Astrocyte (in vitro differentiated cells and primary cell): Measurements from ENCODE around the gene ZNF335. TPM values are rescaled to one million over a fixed set of nuclear protein-coding genes. Genes with fewer than 3 reads are reported as not detected.
A peak's percentile ranks its signal among the peaks of the same experiment; 100 is the strongest.

ENCODE experiments used
- DNase-seq: peaks from one replicate; pipeline ENCODE4 v3.0.0-alpha.2; 2010; ENCODE audit warnings: low read depth
- FAIRE-seq: peaks from 2 replicates; lab custom pipeline; 2011; peaks lifted over from hg19 to GRCh38; lab: Jason Lieb, UNC
- H2AFZ ChIP-seq: 2 replicates; pipeline ENCODE4 v1.6.0; 2012; ENCODE audit warnings: low read depth, low read length, inconsistent platforms
- H3K27ac ChIP-seq: 2 replicates; pipeline ENCODE4 v1.5.1; 2011; ENCODE audit warnings: low read depth, low read length, inconsistent platforms
- H3K27me3 ChIP-seq: 2 replicates; pipeline ENCODE4 v1.6.0; 2011; ENCODE audit warnings: low read length, inconsistent platforms; ENCODE audit not compliant: insufficient read depth
- H3K36me3 ChIP-seq: 2 replicates; pipeline ENCODE4 v1.5.1; 2011; ENCODE audit warnings: low read length, inconsistent platforms; ENCODE audit not compliant: insufficient read depth
- H3K4me1 ChIP-seq: 2 replicates; pipeline ENCODE4 v1.5.1; 2011; ENCODE audit warnings: low read length, inconsistent platforms; ENCODE audit not compliant: insufficient read depth
- H3K4me2 ChIP-seq: 2 replicates; pipeline ENCODE4 v1.6.0; 2012; ENCODE audit warnings: low read length, inconsistent platforms
- H3K4me3 ChIP-seq: 2 replicates; pipeline ENCODE4 v1.5.1; 2011; ENCODE audit warnings: low read depth, mild to moderate bottlenecking, low read length, inconsistent platforms; ENCODE audit not compliant: insufficient read depth
- H3K79me2 ChIP-seq: 2 replicates; pipeline ENCODE4 v1.6.0; 2012; ENCODE audit warnings: mild to moderate bottlenecking, low read length, inconsistent platforms; ENCODE audit not compliant: insufficient read depth
- H3K9ac ChIP-seq: 2 replicates; pipeline ENCODE4 v1.6.0; 2012; ENCODE audit warnings: mild to moderate bottlenecking, low read length, inconsistent platforms
- H3K9me3 ChIP-seq: 2 replicates; pipeline ENCODE4 v1.5.1; 2012; ENCODE audit warnings: low read depth, mild to moderate bottlenecking, low read length, inconsistent platforms; ENCODE audit not compliant: insufficient read depth
- H4K20me1 ChIP-seq: 2 replicates; pipeline ENCODE4 v1.6.0; 2012; ENCODE audit warnings: low read length, inconsistent platforms; ENCODE audit not compliant: insufficient read depth
- H3K27ac Mint-ChIP-seq: one replicate; pipeline ENCODE4 v1.8.0; 2021; ENCODE audit warnings: mild to moderate bottlenecking, mixed read lengths; ENCODE audit not compliant: unreplicated experiment
- H3K27me3 Mint-ChIP-seq: one replicate; pipeline ENCODE4 v1.8.0; 2021; ENCODE audit warnings: low read depth, mixed read lengths; ENCODE audit not compliant: unreplicated experiment
- H3K36me3 Mint-ChIP-seq: one replicate; pipeline ENCODE4 v1.8.0; 2021; ENCODE audit warnings: low read depth, mixed read lengths; ENCODE audit not compliant: unreplicated experiment
- H3K4me1 Mint-ChIP-seq: one replicate; pipeline ENCODE4 v1.8.0; 2021; ENCODE audit warnings: low read depth, mixed read lengths; ENCODE audit not compliant: unreplicated experiment
- H3K4me3 Mint-ChIP-seq: one replicate; pipeline ENCODE4 v1.8.0; 2021; ENCODE audit warnings: mild to moderate bottlenecking, moderate library complexity, mixed read lengths; ENCODE audit not compliant: unreplicated experiment
- H3K9me3 Mint-ChIP-seq: one replicate; pipeline ENCODE4 v1.8.0; 2021; ENCODE audit warnings: mild to moderate bottlenecking, mixed read lengths; ENCODE audit not compliant: unreplicated experiment
- CTCF ChIP-seq: IDR thresholded peaks from 2 replicates; pipeline ENCODE4 v1.5.1; 2011; ENCODE audit warnings: low read depth, mild to moderate bottlenecking, inconsistent platforms, low read length, moderate library complexity; ENCODE audit not compliant: insufficient read depth
- EZH2 ChIP-seq: IDR thresholded peaks from 2 replicates; pipeline ENCODE4 v1.6.1; 2012; ENCODE audit warnings: mild to moderate bottlenecking, low read length, inconsistent platforms; ENCODE audit not compliant: insufficient read depth
- total RNA-seq: library from RNA; stranded (reverse); gene quantifications from 2 replicates; pipeline ENCODE4 v1.2.1, GENCODE V29; 2021

ZNF335 gene
- total RNA-seq, 1 donor from 2014 or later, result 18.6 TPM

GRCh38 chr20:45963059-45964005 lies 8.7 kb downstream of the ZNF335 start:
- Histone ChIP-seq H4K20me1 (peaks cover 38% of the 10 kb centered on the region), H3K4me3 (no peak overlapping the region), H3K36me3 (peaks cover 70% of the 10 kb centered on the region), H3K9me3 (no peaks in the 10 kb centered on the region), H3K79me2 (peaks cover 12% of the 10 kb centered on the region), H3K27ac (no peak overlapping the region), H3K4me1 (peaks cover 5% of the 10 kb centered on the region), H3K4me2 (no peak overlapping the region), H3K27me3 (no peaks in the 10 kb centered on the region), H3K9ac (no peak overlapping the region), H2AFZ (no peak overlapping the region)
- peak overlapping the region; percentile 34 for H3K4me3 Mint-ChIP-seq
- FAIRE-seq (no peak), DNase-seq (no peak)
- H3K9me3 Mint-ChIP-seq, result peaks cover 3% of the 10 kb centered on the region
- TF ChIP-seq CTCF, result no peak
- TF ChIP-seq EZH2, result no peak
- no peaks in the 10 kb centered on the region for H3K27me3 Mint-ChIP-seq
- H3K27ac Mint-ChIP-seq, result no peak overlapping the region
- peaks cover 22% of the 10 kb centered on the region for H3K36me3 Mint-ChIP-seq
- H3K4me1 Mint-ChIP-seq, result no peaks in the 10 kb centered on the region

GRCh38 chr20:45962031-45962755 lies 9.8 kb downstream of the ZNF335 start:
- Histone ChIP-seq H3K4me2 (no peak overlapping the region), H3K36me3 (peaks cover 68% of the 10 kb centered on the region), H3K9ac (no peak overlapping the region), H3K9me3 (no peaks in the 10 kb centered on the region), H4K20me1 (peaks cover 27% of the 10 kb centered on the region), H3K79me2 (peaks cover under 1% of the 10 kb centered on the region), H3K4me3 (no peak overlapping the region), H3K27me3 (no peaks in the 10 kb centered on the region), H2AFZ (no peak overlapping the region), H3K4me1 (peaks cover 2% of the 10 kb centered on the region), H3K27ac (no peak overlapping the region)
- no peak for FAIRE-seq
- no peaks in the 10 kb centered on the region for H3K4me1 Mint-ChIP-seq
- no peak overlapping the region for H3K27ac Mint-ChIP-seq
- no peaks in the 10 kb centered on the region for H3K27me3 Mint-ChIP-seq
- no peak for TF ChIP-seq EZH2
- no peak for TF ChIP-seq CTCF
- peaks cover 26% of the 10 kb centered on the region for H3K36me3 Mint-ChIP-seq
- peaks cover 3% of the 10 kb centered on the region for H3K9me3 Mint-ChIP-seq
- DNase-seq, result no peak
- no peak overlapping the region for H3K4me3 Mint-ChIP-seq
